ENCODE measurements around the gene DAB1.
A peak's percentile ranks its signal among the peaks of the same experiment; 100 is the strongest.

The DAB1 gene

DNA sequence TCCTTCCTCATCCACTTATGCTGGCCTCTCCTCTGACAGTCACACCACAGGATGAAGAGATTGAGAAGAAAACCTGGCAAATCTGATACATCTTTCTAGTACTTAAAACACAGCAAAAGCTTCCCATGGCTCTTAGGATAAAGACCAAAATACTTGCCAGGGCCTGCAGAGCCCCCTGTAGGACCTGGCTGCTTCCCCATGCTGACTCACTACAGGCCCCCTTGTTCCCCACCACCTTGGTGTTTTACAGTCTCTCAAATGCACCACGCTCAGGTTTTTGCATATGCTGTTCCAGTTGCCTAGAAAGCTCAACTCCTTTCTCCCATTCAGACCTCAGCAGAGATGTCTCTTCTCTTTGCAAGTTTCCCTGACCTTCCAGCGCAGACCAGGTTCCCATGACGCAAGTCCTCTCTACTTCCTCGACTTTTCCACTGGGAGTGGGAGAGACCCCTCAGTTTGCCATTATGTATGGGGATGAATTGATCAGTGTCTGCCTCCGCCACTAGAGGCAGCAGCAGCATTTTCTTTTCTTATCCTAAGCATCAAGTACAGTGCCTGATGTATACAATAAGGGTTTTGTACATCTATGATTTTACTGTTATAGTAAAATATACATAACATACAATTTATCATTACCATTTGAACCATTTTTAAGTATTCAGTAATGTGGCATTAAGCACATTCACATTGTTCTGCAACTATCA lies 344.3 kb downstream of the DAB1 start:
- DNase-seq (ENCODE audit: low read depth in 2 of 2), result no peak

DNA sequence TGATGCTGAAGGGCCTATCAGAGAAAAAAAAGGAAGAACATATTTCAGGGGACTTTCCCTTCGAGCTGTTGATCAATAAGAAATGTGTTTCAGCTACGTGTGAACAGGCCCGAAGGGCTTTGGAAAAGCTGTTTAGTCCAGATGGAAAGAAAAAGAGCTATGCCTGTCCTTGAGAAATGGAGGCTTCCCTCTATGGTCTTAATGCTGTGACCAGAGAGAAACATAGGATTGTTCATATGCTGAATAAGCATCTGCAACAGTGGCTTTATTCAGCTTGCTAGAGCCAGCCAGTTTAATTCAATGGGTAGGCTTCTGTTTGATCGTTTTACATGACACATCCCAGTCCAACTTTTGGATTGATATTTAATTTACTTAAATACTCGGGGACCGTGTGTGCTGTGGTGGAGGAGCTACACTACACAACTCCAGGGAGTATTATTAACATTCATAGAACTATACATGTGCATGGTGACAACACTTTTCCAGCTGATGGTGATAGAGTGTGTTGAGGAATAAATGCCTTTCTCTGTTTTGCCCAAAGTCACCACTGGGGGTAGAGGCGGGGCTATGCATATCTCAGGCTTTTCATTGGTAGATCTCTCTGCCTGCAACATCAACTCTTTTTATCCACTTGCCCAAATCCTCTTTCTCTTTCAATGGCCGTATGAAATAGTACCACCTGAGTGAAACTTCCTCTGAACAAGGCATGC lies 351.3 kb downstream of the DAB1 start:
- DNase-seq (ENCODE audit: low read depth in 2 of 2), result no peak

DNA sequence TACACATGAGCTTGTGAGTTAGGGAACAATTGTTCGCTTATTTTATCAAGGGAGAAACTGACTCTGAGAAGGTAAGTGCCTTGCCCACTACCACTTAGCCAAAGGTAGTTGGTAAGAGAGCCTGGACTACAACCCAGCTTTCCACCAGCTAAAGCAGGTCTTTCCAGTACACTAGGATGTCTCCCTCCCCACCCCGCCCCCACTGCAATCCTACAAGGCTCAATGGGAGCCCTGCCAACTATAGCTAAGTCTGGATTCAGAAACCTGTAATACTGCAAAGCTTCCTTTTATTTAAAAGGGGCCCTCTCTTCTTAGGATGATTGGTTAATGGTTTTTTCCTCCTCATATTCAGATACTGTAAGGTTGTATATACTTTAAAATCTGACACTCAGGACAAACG lies 356.0 kb downstream of the DAB1 start:
- DNase-seq (ENCODE audit: low read depth in 2 of 2), result no peak

DNA sequence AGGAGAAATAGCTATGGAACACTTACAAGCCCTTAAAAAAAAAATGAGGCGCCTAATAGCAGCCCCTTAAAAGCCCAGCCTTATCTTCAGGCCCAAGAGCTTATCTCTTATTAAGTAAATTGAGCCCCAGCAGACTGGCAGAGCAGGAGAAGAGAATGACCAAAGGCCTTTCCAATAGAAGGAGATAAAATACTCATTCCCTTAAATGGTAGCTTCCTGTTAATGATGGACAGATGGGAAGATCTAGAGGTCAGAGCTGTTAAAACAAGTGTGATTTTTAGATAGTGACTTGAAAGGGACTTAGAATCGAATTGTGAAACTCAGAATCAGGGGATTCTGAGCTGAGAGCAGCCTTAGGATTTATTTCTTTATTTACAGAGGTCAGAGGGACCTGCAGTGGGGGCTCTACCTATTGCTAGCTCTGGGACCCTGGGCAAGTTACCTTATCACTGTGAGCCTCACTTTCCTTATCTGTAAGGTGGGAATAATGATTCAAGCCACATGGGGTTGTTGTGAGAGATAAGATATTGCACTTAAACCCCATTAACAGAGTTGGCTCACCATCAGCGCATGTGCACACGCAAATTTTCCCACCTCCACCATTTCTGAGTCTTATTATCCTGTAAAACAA lies 356.8 kb downstream of the DAB1 start:
- no peak for DNase-seq (ENCODE audit: low read depth in 2 of 2)

DNA sequence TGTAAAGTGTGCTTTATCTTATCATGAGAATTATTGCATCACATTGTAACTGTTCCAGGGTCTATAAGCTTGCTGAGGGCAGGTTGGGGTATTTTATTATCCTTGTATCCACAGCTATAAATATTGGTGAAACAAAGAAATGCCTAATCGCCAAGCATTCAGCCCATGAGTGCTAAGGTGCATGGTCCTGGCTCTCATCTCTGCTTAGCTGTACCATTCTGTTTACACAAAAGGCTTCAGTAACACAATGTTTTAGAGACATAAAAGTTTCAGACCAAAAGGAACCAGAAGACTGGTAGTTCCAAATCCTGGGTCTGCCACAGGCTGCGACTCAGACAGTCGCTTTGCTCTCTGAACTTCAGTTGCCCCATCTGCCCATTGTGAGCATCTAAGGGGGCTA lies 358.4 kb downstream of the DAB1 start:
- DNase-seq (ENCODE audit: low read depth in 2 of 2), result no peak

DNA sequence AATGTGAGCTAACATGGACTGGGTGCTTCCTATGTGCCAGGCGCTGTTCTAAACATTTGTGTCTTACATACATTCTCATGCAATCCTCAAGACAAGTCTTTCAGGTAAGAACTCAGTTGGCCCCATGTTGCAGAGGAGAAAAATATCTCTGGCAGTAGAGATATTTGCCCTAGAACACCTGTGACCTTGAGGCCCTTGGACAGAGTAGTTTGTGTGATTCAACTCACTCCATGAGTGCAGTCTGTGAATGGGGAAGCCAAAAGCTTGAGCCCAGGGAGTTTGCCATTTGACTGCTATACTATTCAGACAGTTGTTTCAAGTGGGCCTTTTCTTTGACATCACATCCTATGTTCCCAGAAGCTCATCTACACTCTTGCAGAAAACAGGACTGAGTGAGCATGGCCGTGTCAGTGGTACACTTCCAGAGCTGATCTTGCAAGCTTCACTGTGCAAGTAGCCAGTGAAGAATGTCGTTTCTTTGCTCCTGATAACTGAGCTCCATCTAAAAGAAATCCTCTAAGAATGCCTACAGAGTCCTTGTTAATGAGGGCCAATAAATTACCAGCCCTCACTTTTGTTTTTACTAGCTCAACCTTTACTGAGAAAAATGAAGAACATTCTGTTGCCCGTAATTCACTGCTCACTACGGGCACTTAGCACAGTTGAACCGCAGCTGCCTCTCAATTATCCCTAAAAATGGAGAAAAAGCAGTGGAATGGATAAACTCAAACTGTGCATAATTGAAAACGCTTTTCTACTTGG lies 359.3 kb downstream of the DAB1 start:
- no peak for DNase-seq (ENCODE audit: low read depth in 2 of 2)

DNA sequence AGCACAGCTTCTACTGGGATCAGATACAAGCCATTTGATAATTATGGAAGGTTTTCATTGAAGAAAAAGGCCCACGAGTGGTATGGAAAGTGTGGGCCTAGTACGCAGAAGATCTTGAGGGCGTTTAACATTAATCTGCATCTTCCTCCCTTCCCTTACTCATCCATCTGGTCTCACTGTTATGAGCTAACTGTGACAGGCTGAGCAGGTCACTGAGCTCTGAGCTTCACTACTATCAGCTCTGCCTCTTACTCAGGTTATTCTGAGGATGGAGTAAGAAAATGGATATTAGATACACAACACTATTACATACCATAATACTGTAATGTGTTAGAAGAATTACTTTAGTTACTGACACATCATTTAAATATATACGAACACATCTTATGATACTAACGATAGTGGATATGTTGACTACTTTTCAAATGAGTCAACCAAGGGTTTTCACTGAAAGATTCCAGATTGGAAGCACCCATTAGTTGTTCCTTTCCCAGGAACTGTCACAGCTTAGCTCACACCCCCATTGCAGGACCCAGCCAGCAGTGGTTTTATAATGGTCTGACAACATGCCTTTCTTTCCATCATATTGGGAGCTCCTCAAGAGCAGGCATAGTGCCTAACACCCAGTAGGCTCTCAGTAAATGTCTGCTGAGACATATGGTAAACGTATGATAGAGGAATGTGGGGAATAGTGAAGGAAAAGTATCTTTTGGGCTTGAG lies 360.3 kb downstream of the DAB1 start:
- DNase-seq (ENCODE audit: low read depth in 2 of 2), result peak; percentile 34 to 39

DNA sequence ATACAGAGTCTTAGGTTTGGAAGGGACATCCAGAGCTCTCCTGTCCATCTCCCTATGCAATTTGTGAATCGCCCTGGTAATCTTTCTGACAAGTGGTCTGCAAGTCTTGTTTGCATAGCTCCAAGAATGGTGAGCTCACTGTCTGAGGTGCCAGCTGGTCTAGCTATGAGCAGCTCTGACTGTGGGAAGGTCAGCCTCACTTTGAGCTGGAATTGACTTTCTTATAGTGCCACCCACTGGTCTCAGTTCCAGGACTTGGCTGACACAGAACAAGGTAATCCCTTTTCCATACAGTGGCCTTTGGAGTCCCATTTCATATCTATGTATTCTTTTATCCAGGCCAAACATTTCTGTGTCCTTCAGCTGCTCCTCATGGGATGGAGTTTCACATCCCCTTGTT lies 362.5 kb downstream of the DAB1 start:
- peak in 1 of 2 experiments; percentile 4 for DNase-seq (ENCODE audit: low read depth in 2 of 2)

DNA sequence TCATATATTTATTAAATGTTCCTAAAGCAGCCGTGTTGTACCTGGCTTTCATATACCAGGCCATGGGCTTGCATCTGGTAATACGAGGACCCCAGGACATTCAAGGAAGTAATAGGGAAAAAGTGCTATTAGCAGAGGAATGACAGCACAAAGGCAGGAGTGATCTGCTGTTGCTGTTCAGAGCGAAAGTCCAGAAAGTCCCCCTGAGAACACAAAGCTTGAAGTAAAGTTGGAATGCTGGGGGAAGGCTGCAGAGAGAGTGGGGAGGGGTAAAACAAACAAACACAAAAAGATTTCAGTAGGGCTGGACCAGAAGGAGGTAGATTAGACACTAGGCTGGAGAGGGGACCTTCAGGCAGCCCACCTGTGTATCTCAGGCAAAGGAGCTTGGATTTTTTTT lies 363.4 kb downstream of the DAB1 start:
- no peak for DNase-seq (ENCODE audit: low read depth in 2 of 2)

DNA sequence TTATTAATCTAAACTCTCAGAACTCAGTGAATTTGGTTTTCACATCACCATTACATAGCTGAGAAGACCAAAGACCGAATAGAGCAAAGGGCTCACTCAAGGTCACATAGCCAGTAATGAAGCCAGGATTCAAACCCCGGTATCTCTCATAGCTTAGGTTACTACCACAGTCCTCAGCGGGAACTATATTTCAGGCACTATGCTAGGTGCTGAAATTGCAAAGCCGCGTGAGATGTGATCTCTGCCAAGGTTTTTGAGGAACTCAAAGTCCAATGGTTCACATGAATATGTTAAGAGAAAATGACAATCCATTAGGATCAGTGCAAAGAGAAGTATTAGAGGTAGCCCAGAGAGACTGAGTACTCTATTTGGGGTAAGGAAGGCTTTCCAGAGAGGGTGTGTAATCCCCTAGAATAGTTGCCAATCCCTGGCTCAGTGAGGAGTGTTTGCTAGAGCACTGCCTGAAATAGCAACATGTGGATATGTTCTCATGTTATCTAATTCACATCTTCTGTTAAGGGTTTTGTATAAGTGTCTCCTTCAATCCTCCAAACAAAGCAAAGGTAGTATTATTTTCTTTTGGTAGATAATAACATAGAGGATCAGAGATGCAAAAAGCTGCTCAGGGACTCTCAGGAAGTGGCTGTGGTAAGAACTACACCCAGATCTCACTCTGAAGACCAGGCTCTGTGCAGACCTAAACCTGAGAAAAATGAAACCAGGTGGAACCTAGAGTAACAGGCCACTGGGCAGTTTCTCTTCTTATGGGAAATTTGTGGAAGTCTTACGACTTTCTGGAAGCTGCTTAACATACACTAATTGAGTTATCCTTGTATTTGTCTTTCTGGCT lies 365.0 kb downstream of the DAB1 start:
- no peak for DNase-seq (ENCODE audit: low read depth in 2 of 2)

DNA sequence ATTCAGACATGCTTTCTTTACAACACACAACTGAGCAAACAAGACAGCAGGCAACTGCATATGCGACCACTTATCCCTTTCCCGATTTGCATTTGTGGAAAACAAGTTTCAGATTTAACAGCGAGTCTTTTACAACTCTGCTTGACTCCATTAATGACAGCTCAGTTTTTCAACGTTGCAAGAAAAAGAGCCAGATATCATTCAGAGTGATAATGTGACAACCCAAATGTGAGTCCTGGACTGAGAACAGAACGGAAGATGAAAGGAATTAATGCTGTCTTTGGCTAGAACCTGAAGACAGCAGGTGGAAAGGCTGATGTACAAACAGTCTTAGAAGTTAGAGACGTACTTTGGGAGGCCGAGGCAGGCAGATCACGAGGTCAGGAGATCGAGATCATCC lies 375.0 kb downstream of the DAB1 start:
- DNase-seq (ENCODE audit: low read depth in 2 of 2), result no peak

DNA sequence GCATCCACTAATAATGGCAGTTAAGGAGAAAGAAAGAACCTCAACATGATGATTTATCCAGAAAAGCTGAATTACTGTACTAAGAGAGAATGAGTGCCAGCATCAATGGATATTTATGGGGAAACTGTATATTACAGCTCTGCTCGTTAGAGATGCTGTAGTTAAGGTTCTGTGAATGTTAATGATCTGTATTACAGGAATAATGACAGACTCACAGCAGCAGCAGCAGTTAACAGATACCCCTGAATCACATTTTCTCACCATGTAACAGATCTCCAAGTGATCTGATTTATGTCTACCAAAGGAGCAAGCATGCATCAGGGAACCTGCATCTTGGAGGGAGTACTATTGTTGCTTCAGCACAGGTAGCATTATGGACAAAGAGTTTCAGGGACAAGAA lies 377.4 kb downstream of the DAB1 start:
- no peak for DNase-seq (ENCODE audit: low read depth in 2 of 2)

DNA sequence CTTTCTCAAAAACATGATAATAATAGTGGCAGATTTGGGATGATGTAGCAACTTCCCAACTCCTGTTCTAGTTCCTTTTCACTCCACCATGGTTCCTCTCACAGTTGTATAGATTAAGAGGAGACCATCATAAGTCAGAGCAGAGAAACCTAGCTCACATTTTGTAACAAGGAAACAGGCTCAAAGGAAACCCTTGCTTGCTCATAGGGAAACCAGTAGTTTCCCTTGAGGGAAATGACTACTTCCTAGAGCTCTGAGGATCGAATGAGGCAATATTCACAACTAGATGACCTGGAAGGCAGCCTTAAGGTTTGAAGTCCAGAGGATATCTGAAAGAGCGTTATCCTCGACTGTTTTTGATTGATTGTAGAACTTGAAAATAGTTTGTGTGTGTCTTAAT lies 382.0 kb downstream of the DAB1 start:
- no peak for DNase-seq (ENCODE audit: low read depth in 2 of 2)

DNA sequence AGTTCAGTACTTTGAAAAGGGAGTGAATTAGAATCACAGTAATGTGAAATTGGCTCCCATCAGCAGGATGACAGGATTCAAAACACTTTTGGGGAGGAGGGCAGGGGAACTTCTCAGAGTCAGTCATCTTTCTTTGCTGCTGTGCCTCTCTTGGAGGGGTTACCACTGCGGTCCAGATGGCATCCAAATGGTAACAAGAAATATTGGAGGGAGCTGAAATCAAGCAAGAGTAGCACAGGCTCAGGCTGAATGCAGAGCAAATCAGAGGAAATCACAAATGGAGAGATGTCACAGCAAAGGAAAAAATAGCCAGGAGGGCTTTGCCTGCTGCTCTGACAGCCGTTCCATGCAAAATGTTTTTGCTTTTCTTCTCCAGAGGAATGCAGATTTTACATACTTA lies 383.0 kb downstream of the DAB1 start:
- DNase-seq (ENCODE audit: low read depth in 2 of 2), result no peak

DNA sequence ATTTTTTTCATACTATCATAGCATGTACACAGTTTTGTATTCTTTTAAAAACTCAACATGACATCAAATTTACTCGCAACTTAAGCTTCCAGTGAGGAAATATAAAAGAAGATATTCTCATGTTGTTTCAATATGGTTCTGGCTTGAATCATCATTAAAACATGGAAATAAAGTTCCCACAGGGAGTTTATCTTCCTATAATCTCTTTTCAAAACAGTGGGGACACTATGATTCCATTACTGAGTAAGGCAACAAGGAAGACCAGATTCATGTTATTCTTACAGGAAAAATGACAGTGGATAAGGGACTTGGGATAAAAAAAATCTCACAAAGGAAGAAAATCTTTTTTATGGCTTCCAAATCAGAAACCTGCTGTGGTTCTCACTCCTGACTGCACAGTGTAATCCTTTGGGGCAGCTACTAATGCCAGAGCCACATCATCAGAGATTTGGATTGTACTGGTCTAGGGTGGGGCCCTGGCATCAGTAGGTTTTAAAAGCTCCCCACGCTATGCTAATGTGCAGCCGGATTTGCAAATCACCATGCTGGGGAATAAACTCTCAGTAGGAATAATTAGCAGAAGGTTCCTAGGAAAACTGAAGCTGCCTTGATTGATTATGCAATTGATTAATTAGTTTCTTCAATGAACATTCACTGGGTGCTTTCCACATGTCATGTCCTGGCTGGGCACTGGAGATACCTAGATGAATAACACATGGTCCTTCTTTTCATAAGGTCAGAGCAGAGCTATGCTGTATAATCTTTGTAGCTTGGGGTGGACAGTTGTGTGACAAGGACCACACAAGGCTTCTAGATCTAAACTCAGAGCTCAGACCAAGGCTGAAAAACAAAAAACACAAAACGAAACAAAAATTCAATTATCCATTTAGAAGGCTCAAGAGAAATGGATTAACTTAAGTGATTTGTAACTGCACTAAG lies 386.9 kb downstream of the DAB1 start:
- DNase-seq (ENCODE audit: low read depth in 2 of 2), result no peak

DNA sequence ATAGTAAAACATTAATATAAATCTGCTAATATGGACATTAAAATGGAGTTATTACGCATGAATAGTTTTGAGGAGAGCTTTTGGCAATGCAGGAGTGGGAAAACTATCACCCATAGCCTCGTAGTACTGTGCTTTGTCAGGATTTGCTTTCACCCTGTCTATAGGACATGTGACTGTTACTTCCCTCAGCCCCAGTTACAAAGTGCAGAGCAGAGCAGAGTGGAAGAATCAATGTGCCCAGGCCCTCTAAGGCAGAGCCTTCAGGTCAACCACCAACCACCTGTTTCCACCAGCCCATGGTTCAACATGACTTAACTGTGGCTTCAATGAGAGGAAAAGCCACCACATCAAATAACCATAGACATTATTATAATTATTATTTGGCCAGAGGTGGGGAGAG lies 389.1 kb downstream of the DAB1 start:
- no peak for DNase-seq (ENCODE audit: low read depth in 2 of 2)

DNA sequence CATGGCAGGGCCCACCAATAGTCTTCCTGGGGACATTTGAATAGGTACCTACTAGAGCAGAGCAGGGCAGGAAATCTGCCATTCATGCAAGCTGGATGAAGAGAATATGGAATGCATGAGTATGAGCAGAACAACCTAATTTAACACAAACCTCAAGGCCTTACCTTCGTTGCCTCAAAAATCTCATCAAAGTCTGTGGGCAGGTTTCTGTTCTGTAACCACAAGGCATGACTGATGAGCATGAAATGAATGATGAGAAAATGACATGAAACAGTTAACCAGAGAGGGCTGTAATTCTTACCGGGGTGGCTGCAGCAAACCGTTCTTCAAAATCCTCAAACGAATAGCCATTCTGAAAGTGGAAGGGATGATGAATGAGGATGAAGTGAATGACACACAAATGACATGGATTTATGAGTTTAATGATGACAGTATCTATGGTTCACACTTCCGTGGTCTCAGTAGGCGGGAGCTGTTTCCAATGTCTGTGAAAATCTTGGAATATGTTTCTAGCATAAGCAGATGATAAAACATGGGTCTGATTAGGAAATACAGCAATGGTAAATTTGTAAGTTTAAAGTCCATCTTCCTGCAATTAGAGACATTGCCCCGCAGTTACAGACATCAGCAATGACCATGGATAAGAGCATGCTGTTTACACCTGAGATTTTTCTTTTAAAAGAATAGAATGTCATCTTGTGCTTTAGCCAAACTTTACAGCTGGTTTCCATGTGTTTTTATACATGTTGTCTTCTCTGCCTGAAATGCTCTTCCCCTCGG lies 390.4 kb downstream of the DAB1 start:
- DNase-seq (ENCODE audit: low read depth in 2 of 2), result no peak

DNA sequence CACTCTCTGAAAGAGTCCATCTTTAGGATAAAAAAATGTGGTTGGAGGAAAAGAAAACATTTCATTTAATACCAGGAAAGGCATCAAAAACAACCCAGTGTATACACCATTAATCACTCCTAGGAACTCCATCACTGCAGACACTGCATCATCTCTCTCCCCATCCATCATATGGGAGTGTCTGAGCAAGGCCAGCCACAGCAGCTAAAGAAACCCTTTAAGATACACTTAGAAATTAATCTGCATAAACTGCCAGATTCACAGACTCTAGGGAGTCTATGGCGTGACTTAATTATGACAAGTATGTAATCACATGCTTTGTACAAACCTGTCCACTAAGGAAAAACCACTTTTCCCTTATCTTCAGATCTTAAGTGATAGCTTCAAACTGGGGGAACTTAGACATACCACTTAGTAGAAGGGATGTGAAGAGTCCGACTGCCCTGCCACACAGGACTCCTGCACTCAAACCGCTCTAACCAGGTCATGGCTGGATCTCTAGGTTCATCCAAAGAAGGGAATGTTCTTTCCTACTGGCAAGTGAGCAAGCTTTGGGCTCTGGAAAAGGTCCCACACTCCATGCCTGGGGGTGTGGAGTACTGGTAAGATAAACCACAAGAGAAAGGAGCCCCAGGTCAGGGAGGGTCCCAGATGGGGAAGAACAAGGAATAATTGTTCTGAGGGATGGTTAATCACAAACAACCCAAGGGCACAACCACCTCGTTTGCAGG lies 397.1 kb downstream of the DAB1 start:
- DNase-seq (ENCODE audit: low read depth in 2 of 2), result no peak

Data from fibroblast of skin of left quadriceps (primary cell).